PC-3 (cell line): ENCODE measurements around the gene INPPL1.

Source experiments
- CTCF ChIP-seq: fragments of 300-600 bp; sonication (generic); conservative IDR thresholded peaks from 2 replicates; pipeline ENCODE4 v1.5.1; 2017; ENCODE audit warnings: antibody characterized with exemption, low read depth, mild to moderate bottlenecking, low read length
- EZH2 ChIP-seq: fragments of 300-600 bp; sonication (generic); IDR thresholded peaks from one replicate; pipeline ENCODE4 v1.6.1; 2017; ENCODE audit warnings: antibody characterized with exemption, mild to moderate bottlenecking, low read length; ENCODE audit not compliant: unreplicated experiment

GRCh38 chr11:72222907-72223614 is 1.5 kb upstream of the INPPL1 start:
- TF ChIP-seq CTCF (no peak), EZH2 (no peak)
